GM12878 (cell line): ENCODE data around the gene ADGRF1. TPM values are rescaled to one million over a fixed set of nuclear protein-coding genes. Genes with fewer than 3 reads are reported as not detected.

Experiments
- ATAC-seq: fragments of 200-7000 bp; cut with Tn5 transposase; 3 replicates; pipeline ENCODE4 v1.9.1; 2020; ENCODE audit warnings: mild to moderate bottlenecking, moderate library complexity
- BruUV-seq: library from RNA; stranded (reverse); fragments of 400-500 nt; replicated peaks from 2 replicates; lab custom pipeline; 2021; lab: Mats Ljungman, UMichigan
- CTCF ChIA-PET: fragments of 300-600 bp; sonication (Branson Sonifier 250); formaldehyde crosslinking; extraction: SDS; loops from one replicate; lab custom pipeline; 2021; ENCODE audit warnings: inconsistent platforms; lab: Yijun Ruan, JAX
- POLR2A ChIA-PET: fragments of 350-600 bp; formaldehyde crosslinking; extraction: SDS; loops from one replicate; lab custom pipeline; 2021; ENCODE audit warnings: inconsistent platforms; lab: Charles Lee
- RAD21 ChIA-PET: fragments of 300-600 bp; sonication (Branson Sonifier 250); formaldehyde crosslinking; loops from one replicate; lab custom pipeline; 2023; ENCODE audit warnings: antibody characterized with exemption; ENCODE audit not compliant: unreplicated experiment; lab: Charles Lee
- SMC1A ChIA-PET: fragments of 300-600 bp; sonication (Branson Sonifier 250); formaldehyde crosslinking; loops from one replicate; lab custom pipeline; 2023; ENCODE audit not compliant: unreplicated experiment, uncharacterized antibody; lab: Charles Lee
- DNase-seq: peaks from one replicate; pipeline ENCODE4 v3.0.0-alpha.2; 2011; ENCODE audit warnings: low read depth, low spot score
- FAIRE-seq: peaks from 3 replicates; lab custom pipeline; 2011; peaks lifted over from hg19 to GRCh38; lab: Jason Lieb, UNC
- H2AFZ ChIP-seq: 2 replicates; pipeline ENCODE4 v1.6.0; 2011; ENCODE audit warnings: low read depth, low read length, control low read depth; ENCODE audit not compliant: control insufficient read depth
- H3K27ac ChIP-seq: 2 replicates; pipeline ENCODE4 v1.5.1; 2011; ENCODE audit warnings: control low read depth; ENCODE audit not compliant: control insufficient read depth, insufficient read depth
- H3K27me3 ChIP-seq, 2 experiments: replicated peaks in 1 of 2; 2 replicates each; pipeline versions ENCODE4 v1.6.0 to v1.6.1; 2011; ENCODE audit warnings: low read length in 1 of 2; ENCODE audit not compliant: control insufficient read depth in 2 of 2, insufficient read depth in 2 of 2
- H3K36me3 ChIP-seq, 2 experiments: 2 replicates each; pipeline ENCODE4 v1.5.1; 2011; ENCODE audit warnings: low read length in 1 of 2; ENCODE audit not compliant: control insufficient read depth in 2 of 2, insufficient read depth in 2 of 2
- H3K4me1 ChIP-seq: 2 replicates; pipeline ENCODE4 v1.6.1; 2011; ENCODE audit warnings: mild to moderate bottlenecking, low read length, moderate library complexity, mixed read lengths; ENCODE audit not compliant: control insufficient read depth, insufficient read depth
- H3K4me2 ChIP-seq: 2 replicates; pipeline ENCODE4 v1.6.0; 2011; ENCODE audit warnings: control low read depth; ENCODE audit not compliant: control insufficient read depth, insufficient read depth
- H3K4me3 ChIP-seq: fragments of 200-600 bp; sonication (generic); 2 replicates; pipeline ENCODE4 v1.5.1; 2016
- H3K79me2 ChIP-seq: 2 replicates; pipeline ENCODE4 v1.6.0; 2011; ENCODE audit warnings: low read length; ENCODE audit not compliant: control insufficient read depth, insufficient read depth
- H3K9ac ChIP-seq: 2 replicates; pipeline ENCODE4 v1.8.0; 2011; ENCODE audit warnings: low read length, control low read depth, mixed read lengths; ENCODE audit not compliant: control insufficient read depth, insufficient read depth
- H3K9me3 ChIP-seq: replicated peaks from 3 replicates; pipeline ENCODE4 v1.5.1; 2011; ENCODE audit warnings: mild to moderate bottlenecking, low read length; ENCODE audit not compliant: control insufficient read depth, insufficient read depth
- H4K20me1 ChIP-seq: 2 replicates; pipeline ENCODE4 v1.6.0; 2011; ENCODE audit not compliant: control insufficient read depth, insufficient read depth
- BACH1 ChIP-seq: fragments of 450-650 bp; IDR thresholded peaks from 2 replicates; pipeline ENCODE4 v1.6.1; 2017; ENCODE audit warnings: mild to moderate bottlenecking, borderline replicate concordance
- BCL11A ChIP-seq: IDR thresholded peaks from 2 replicates; pipeline ENCODE4 v1.6.1; 2011; ENCODE audit warnings: low read depth, low read length
- CBX3 ChIP-seq: fragments of 200-600 bp; sonication (generic); IDR thresholded peaks from 2 replicates; pipeline ENCODE4 v1.6.1; 2016; ENCODE audit warnings: low read depth, borderline replicate concordance
- EED ChIP-seq: sonication (generic); IDR thresholded peaks from 2 replicates; pipeline ENCODE4 v1.6.1; 2016; ENCODE audit warnings: antibody characterized with exemption, low read depth
- EGR1 ChIP-seq, 2 experiments: IDR thresholded peaks; 1 replicate in 1 of 2; 2 replicates in 1 of 2; pipeline ENCODE4 v1.6.1; 2011 to 2012; ENCODE audit warnings: low read depth in 2 of 2, low read length in 2 of 2, borderline replicate concordance in 1 of 2, mild to moderate bottlenecking in 1 of 2, moderate library complexity in 1 of 2
- JUNB ChIP-seq: IDR thresholded peaks from 2 replicates; pipeline ENCODE4 v1.6.1; 2016; ENCODE audit warnings: antibody characterized with exemption, mild to moderate bottlenecking
- MTA2 ChIP-seq: fragments of 450-650 bp; IDR thresholded peaks from 2 replicates; pipeline ENCODE4 v1.6.1; 2016; ENCODE audit warnings: low read depth, mild to moderate bottlenecking, moderate library complexity
- RAD51 ChIP-seq: fragments of 450-650 bp; IDR thresholded peaks from 2 replicates; pipeline ENCODE4 v1.6.1; 2016; ENCODE audit warnings: moderate library complexity, mild to moderate bottlenecking, inconsistent platforms
- RCOR1 ChIP-seq: conservative IDR thresholded peaks from 2 replicates; pipeline ENCODE4 v1.6.1; 2012; ENCODE audit warnings: low read depth, low read length, improper control_type of control experiment
- ZNF207 ChIP-seq: fragments of 450-650 bp; IDR thresholded peaks from 2 replicates; pipeline ENCODE4 v1.6.1; 2014; ENCODE audit warnings: antibody characterized with exemption, mild to moderate bottlenecking, borderline replicate concordance
- WGBS: methylation state at CpG from one replicate; pipeline ENCODE4 v1.1.6; 2016; ENCODE audit warnings: low lambda C conversion rate; ENCODE audit not compliant: insufficient replicate concordance, insufficient coverage; ENCODE audit errors: missing lambda C conversion rate; 5-methylcytosine and 5-hydroxymethylcytosine counted together
- in situ Hi-C: fragments of 300-500 bp; cut with MboI; formaldehyde crosslinking; loops from 9 replicates; pipeline ENCODE4 v1.14.3; 2018; ENCODE audit warnings: mixed read lengths
- intact Hi-C: fragments of 100-400 bp; cut with micrococcal nuclease; formaldehyde crosslinking; loops from one replicate; pipeline ENCODE4 v1.14.2; 2022; ENCODE audit not compliant: unreplicated experiment
- polyA plus RNA-seq, 11 experiments: library from polyadenylated mRNA; depleted of rRNA in 4 of 11; unstranded in 6 of 11; stranded (reverse) in 5 of 11; fragments of >200 nt; fragmentation: Nextera tagmentation in 4 of 11; fragmentation: Illumina TruSeq in 1 of 11; extraction: Ambion mirVana in 4 of 11; extraction: Trizol in 1 of 11; gene quantifications; 1 replicate in 1 of 11; 2 replicates in 10 of 11; pipeline versions ENCODE4 v1.2.1 to v1.2.3, GENCODE V29; 2011 to 2016; ENCODE audit warnings: inconsistent platforms in 2 of 11, missing spikeins in 2 of 11, low read depth in 1 of 11
- total RNA-seq, 4 experiments: library from RNA; depleted of rRNA in 3 of 4; stranded (reverse); fragments of >200 nt in 3 of 4; fragmentation: Illumina TruSeq in 1 of 4; extraction: Trizol in 1 of 4; gene quantifications; 2 replicates each; pipeline versions ENCODE4 v1.2.1 to v1.2.3, GENCODE V29; 2013 to 2021
- TF ChIP-seq, protein P1 (sequence below): fragments of 450-650 bp; conservative IDR thresholded peaks from 2 replicates; pipeline ENCODE4 v1.6.1; 2017; ENCODE audit warnings: mild to moderate bottlenecking, moderate library complexity
- TF ChIP-seq, protein P2 (sequence below): fragments of 150-350 bp; IDR thresholded peaks from 2 replicates; pipeline ENCODE4 v1.6.1; 2014; ENCODE audit warnings: mild to moderate bottlenecking, low read depth, low read length

Gene ADGRF1
- total and polyA plus RNA-seq, 10 of the 15 experiments (the other 5 are each of a cell fraction or from before 2014, with no cell fraction given): 0.05 TPM; not detected in 9

DNA sequence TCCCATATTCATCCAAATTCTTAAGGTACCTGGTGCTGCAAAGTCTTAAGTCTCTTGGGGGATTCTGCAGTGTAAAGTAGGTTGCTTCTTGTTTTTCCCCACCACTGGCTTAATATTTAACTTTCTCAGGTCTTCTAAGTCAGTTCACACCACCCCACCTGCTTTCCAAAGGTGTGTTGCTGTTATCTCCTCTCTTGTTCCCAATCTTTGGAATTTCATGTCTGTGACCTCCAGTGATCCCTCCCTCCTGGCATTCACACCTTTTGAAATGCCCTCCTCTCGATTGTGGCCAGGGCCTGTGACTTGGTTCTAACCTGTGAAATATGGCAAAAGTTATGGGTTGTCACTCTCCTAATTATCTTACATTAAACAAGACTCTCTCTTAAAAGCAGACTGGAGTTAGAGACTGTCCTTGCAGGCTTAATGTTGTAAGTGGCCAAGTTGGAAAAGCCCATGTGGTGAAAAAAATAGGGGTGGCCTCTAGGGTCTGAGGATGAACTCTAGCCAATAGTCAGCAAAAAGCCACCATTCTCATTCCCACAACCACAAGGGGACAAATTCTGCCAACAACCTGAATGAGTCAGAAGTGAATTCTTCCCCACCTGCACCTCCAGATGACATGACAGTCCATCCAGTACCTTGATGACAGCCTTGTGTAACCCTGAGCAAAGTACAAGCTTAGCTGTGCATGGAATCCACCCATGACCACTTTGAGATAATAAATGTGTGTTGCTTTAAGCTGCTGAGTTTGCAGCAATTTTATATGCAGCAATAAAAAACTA is 45.1 kb downstream of the ADGRF1 start:
- TF ChIP-seq EGR1 (IDR thresholded peaks at IDR 0.05; ENCODE audit: borderline replicate concordance in 1 of 2, low read depth in 2 of 2, low read length in 2 of 2): no peak
- no peaks in the 10 kb centered on the region for H3K9me3 ChIP-seq
- H3K79me2 ChIP-seq: no peaks in the 10 kb centered on the region
- intact Hi-C loops: loop anchor here (10.0 kb wide), 1 partner anchor 572 kb away; no protein-coding TSS in a partner anchor
- H3K4me1 ChIP-seq: no peaks in the 10 kb centered on the region
- H2AFZ ChIP-seq: no peak overlapping the region
- BruUV-seq: no TSS peak
- no peak for FAIRE-seq
- no peaks in the 10 kb centered on the region for H4K20me1 ChIP-seq
- RAD21 ChIA-PET: no interaction called here
- H3K4me3 ChIP-seq: no peak overlapping the region
- no peak for DNase-seq
- in situ Hi-C loops: no loop called here
- POLR2A ChIA-PET: no interaction called here
- H3K27ac ChIP-seq: no peak overlapping the region
- H3K9ac ChIP-seq: no peak overlapping the region
- H3K36me3 ChIP-seq: no peaks in the 10 kb centered on the region
- WGBS: 0% methylated on average over 1 of the region's 1 CpG
- H3K4me2 ChIP-seq: no peak overlapping the region
- ATAC-seq: no peak
- no peaks in the 10 kb centered on the region for H3K27me3 ChIP-seq
- SMC1A ChIA-PET: no interaction called here
- CTCF ChIA-PET: no interaction called here

DNA sequence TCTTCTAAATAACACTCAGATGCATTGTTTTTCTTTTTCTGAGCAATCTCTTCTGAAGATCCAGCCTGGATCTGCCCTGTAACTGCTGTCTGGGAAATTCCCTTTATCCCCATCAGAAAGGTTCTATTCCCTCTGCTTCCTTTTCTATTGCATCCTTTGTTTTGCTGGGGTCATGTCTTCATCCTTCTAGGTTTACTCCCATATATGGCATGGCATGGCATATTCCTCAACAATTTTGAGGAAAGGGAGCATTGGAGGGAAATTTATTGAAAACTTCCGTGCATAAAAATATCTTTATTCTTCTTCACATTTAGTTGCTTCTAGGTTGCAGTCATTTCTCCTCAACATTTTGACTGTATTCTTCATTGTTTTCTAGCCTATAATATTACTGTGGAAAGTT is 47.2 kb downstream of the ADGRF1 start:
- ChIA-PET SMC1A (no interaction called here), POLR2A (no interaction called here), CTCF (no interaction called here), RAD21 (no interaction called here)
- BruUV-seq: no TSS peak
- Histone ChIP-seq H3K27me3 (no peaks in the 10 kb centered on the region), H3K4me1 (no peaks in the 10 kb centered on the region), H3K36me3 (no peaks in the 10 kb centered on the region), H3K9ac (no peak overlapping the region), H3K4me2 (no peak overlapping the region), H4K20me1 (no peaks in the 10 kb centered on the region), H3K27ac (no peak overlapping the region), H3K79me2 (no peaks in the 10 kb centered on the region), H3K9me3 (no peaks in the 10 kb centered on the region), H2AFZ (no peak overlapping the region), H3K4me3 (no peak overlapping the region)
- in situ Hi-C loops: no loop called here
- DNase-seq (no peak), ATAC-seq (no peak), FAIRE-seq (no peak)
- intact Hi-C loops: loop anchor here (10.0 kb wide), 1 partner anchor 570 kb away; no protein-coding TSS in a partner anchor
- WGBS: 0% methylated on average over 1 of the region's 1 CpG
- no peak for TF ChIP-seq CBX3
- TF ChIP-seq JUNB: no peak
- TF ChIP-seq RCOR1: no peak
- TF ChIP-seq BCL11A: no peak
- TF ChIP-seq ZNF207: no peak
- no peak for TF ChIP-seq EED
- TF ChIP-seq MTA2: no peak
- TF ChIP-seq, protein P1, sequence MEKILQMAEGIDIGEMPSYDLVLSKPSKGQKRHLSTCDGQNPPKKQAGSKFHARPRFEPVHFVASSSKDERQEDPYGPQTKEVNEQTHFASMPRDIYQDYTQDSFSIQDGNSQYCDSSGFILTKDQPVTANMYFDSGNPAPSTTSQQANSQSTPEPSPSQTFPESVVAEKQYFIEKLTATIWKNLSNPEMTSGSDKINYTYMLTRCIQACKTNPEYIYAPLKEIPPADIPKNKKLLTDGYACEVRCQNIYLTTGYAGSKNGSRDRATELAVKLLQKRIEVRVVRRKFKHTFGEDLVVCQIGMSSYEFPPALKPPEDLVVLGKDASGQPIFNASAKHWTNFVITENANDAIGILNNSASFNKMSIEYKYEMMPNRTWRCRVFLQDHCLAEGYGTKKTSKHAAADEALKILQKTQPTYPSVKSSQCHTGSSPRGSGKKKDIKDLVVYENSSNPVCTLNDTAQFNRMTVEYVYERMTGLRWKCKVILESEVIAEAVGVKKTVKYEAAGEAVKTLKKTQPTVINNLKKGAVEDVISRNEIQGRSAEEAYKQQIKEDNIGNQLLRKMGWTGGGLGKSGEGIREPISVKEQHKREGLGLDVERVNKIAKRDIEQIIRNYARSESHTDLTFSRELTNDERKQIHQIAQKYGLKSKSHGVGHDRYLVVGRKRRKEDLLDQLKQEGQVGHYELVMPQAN: no peak
- TF ChIP-seq, protein P2, sequence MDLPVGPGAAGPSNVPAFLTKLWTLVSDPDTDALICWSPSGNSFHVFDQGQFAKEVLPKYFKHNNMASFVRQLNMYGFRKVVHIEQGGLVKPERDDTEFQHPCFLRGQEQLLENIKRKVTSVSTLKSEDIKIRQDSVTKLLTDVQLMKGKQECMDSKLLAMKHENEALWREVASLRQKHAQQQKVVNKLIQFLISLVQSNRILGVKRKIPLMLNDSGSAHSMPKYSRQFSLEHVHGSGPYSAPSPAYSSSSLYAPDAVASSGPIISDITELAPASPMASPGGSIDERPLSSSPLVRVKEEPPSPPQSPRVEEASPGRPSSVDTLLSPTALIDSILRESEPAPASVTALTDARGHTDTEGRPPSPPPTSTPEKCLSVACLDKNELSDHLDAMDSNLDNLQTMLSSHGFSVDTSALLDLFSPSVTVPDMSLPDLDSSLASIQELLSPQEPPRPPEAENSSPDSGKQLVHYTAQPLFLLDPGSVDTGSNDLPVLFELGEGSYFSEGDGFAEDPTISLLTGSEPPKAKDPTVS: no peak
- TF ChIP-seq RAD51: no peak
- no peak for TF ChIP-seq BACH1
